NCI-H1694 (cell line): ENCODE results near the gene OVOL1.
"Not testable (repeated sequence)": the region's sequence is repeated elsewhere in the genome, so short reads cannot be mapped to it uniquely, and the experiment has no call there.

ENCODE experiments used
- DNase-seq: peaks from one replicate; lab custom pipeline; 2025; lab: John Stamatoyannopoulos, UW

OVOL1 gene

GRCh38 chr11:65814986-65815565, 28.2 kb downstream of the OVOL1 start:
- DNase-seq = no peak

- DNase-seq = no peak
Observed at GRCh38 chr11:65816696-65817095, 29.8 kb downstream of the OVOL1 start.

GRCh38 chr11:65817312-65817834, 30.5 kb downstream of the OVOL1 start:
- no peak for DNase-seq

GRCh38 chr11:65817835-65818680, 31.2 kb downstream of the OVOL1 start:
- DNase-seq = peak; percentile 66

GRCh38 chr11:65821107-65821506, 34.2 kb downstream of the OVOL1 start:
- DNase-seq = no peak

- DNase-seq = no peak
Observed at GRCh38 chr11:65822776-65823528, 36.1 kb downstream of the OVOL1 start.

GRCh38 chr11:65826984-65827735, 40.3 kb downstream of the OVOL1 start:
- DNase-seq = no peak

GRCh38 chr11:65829459-65829858, 42.6 kb downstream of the OVOL1 start:
- DNase-seq = no peak

GRCh38 chr11:65832231-65832630, 45.4 kb downstream of the OVOL1 start:
- DNase-seq = not testable (repeated sequence)

- peak; percentile 75 for DNase-seq
Observed at GRCh38 chr11:65833297-65834030, 46.6 kb downstream of the OVOL1 start, which contains the start of gene SNX32. Gene SNX32 (plus strand): TSS chr11:65833963. CDS start chr11:65834066, 103 bp downstream.

GRCh38 chr11:65834202-65834601, 47.3 kb downstream of the OVOL1 start:
- no peak for DNase-seq

GRCh38 chr11:65842144-65842543, 55.3 kb downstream of the OVOL1 start:
- no peak for DNase-seq

- DNase-seq = no peak
Observed at GRCh38 chr11:65843811-65844210, 56.9 kb downstream of the OVOL1 start.

- no peak for DNase-seq
Observed at GRCh38 chr11:65844231-65844872, 57.5 kb downstream of the OVOL1 start.
